ENCODE measurements around the gene IFNGR2. TPM values are rescaled to one million over a fixed set of nuclear protein-coding genes. Genes with fewer than 3 reads are reported as not detected.

The IFNGR2 gene
- total and polyA plus RNA-seq, 2 of the 8 experiments (the other 6 are each of a cell fraction or from before 2014, with no cell fraction given) = 36.0 to 46.4 TPM

- no peak for FAIRE-seq
- no peak overlapping the region for H3K4me2 ChIP-seq (ENCODE audit: insufficient read depth in 1 of 2, low read depth in 2 of 2, low read length in 2 of 2)
These were observed 19.9 kb upstream of the IFNGR2 start for GRCh38 chr21:33383056-33383888.

More at GRCh38 chr21:33383056-33383888, 19.9 kb upstream of the IFNGR2 start:
- H3K4me3 ChIP-seq (ENCODE audit: extremely low read depth in 1 of 4, insufficient read depth in 2 of 4, low read depth in 3 of 4, low read length in 4 of 4) = no peak overlapping the region
- peak overlapping the region; percentile 73; the same call in 1 of the 2 replicates for H2BK20ac ChIP-seq (ENCODE audit: low read length)
- peak overlapping the region; percentile 91; the same call in 1 of the 2 replicates for H2BK12ac ChIP-seq (ENCODE audit: low read depth, low read length)
- no peak overlapping the region for H4K5ac ChIP-seq (ENCODE audit: insufficient read length, low read depth, low read length)
- no peak overlapping the region for H3K4ac ChIP-seq (replicated peaks; ENCODE audit: insufficient read length, low read depth, low read length)
- H3K79me2 ChIP-seq (ENCODE audit: control insufficient read depth in 1 of 2, insufficient read depth in 2 of 2, low read length in 2 of 2) = no peaks in the 10 kb centered on the region
- H2BK120ac ChIP-seq (replicated peaks; ENCODE audit: low read depth, low read length) = no peak overlapping the region
- H4K91ac ChIP-seq (replicated peaks; ENCODE audit: insufficient read length, low read length) = peak overlapping the region; percentile 57
- no peaks in the 10 kb centered on the region for H3K23me2 ChIP-seq (ENCODE audit: low read depth, low read length)
- no peaks in the 10 kb centered on the region for H3K9me3 ChIP-seq (ENCODE audit: insufficient read depth in 2 of 2, low read depth in 1 of 2, low read length in 1 of 2)
- H3K9ac ChIP-seq (replicated peaks in 1 of 4; ENCODE audit: extremely low read depth in 1 of 4, low read depth in 3 of 4, low read length in 3 of 4) = no peak overlapping the region
- H3K4me1 ChIP-seq (replicated peaks in 1 of 4; ENCODE audit: control insufficient read depth in 3 of 4, insufficient read depth in 4 of 4, low read length in 3 of 4) = peaks cover 0 to 5% (median 3%) of the 10 kb centered on the region in 4 experiments; a peak in 2 of 7 replicates
- H3K23ac ChIP-seq (ENCODE audit: insufficient read length) = no peak overlapping the region
- no peak for TF ChIP-seq HDAC2 (IDR thresholded peaks at IDR 0.05; ENCODE audit: borderline replicate concordance in 1 of 2, low read depth in 2 of 2, low read length in 2 of 2)
- 0 out of 2 replicates have a peak, but pooled peaks have one; percentile 31 for TF ChIP-seq E2F6 (IDR thresholded peaks at IDR 0.05)
- DNase-seq (ENCODE audit: low read depth in 1 of 2, low spot score in 2 of 2) = no peak
- CTCF ChIA-PET (ENCODE audit: partially characterized antibody) = interaction anchor here (1.2 to 5.2 kb wide), 3 partner anchors 15 to 22 kb away, joined by 3 to 35 read pairs (median 5); no protein-coding TSS in a partner anchor
- no peak overlapping the region for H3K18ac ChIP-seq (ENCODE audit: extremely low read depth, low read length)
- H3K56ac ChIP-seq (replicated peaks; ENCODE audit: insufficient read length, low read depth, low read length) = no peak overlapping the region
- WGBS, 2 experiments (ENCODE audit: extremely low coverage in 1 of 2, insufficient coverage in 1 of 2, insufficient read length in 1 of 2, insufficient replicate concordance in 2 of 2, low coverage in 1 of 2, low lambda C conversion rate in 2 of 2, missing lambda C conversion rate in 1 of 2) = 88% methylated on average over 19 of the region's 20 CpGs; no CpG with 5 or more reads in 1 of the 2 experiments
- no peaks in the 10 kb centered on the region for H4K20me1 ChIP-seq (replicated peaks in 1 of 2; ENCODE audit: control insufficient read depth in 1 of 2, insufficient read depth in 2 of 2, low read length in 2 of 2)
- H2AFZ ChIP-seq (ENCODE audit: low read length) = peak overlapping the region; percentile 99
- H3K27me3 ChIP-seq (replicated peaks in 1 of 4; ENCODE audit: control insufficient read depth in 3 of 4, extremely low read depth in 1 of 4, insufficient read depth in 3 of 4, low read length in 3 of 4) = no peaks in the 10 kb centered on the region
- peak overlapping the region; percentile 69; the same call in 1 of the 2 replicates for H4K8ac ChIP-seq (ENCODE audit: extremely low read depth, insufficient read depth, low read length)
- peak overlapping the region; percentile 53; the same call in 1 of the 2 replicates for H2BK15ac ChIP-seq (ENCODE audit: low read length)
- POLR2A ChIA-PET (ENCODE audit: partially characterized antibody) = no interaction called here
- 0 out of 2 replicates have a peak overlapping the region, but pooled peaks have one; percentile 35 for H2BK5ac ChIP-seq (ENCODE audit: low read depth, low read length)
- no peak overlapping the region for H2AK5ac ChIP-seq (ENCODE audit: low read depth, low read length)
- no peaks in the 10 kb centered on the region for H3K79me1 ChIP-seq (ENCODE audit: low read depth, low read length)
- H3K14ac ChIP-seq (ENCODE audit: insufficient read length) = no peak overlapping the region
- H3K36me3 ChIP-seq (ENCODE audit: control insufficient read depth in 2 of 4, insufficient read depth in 4 of 4, low read length in 3 of 4) = no peaks in the 10 kb centered on the region
- H3K27ac ChIP-seq (ENCODE audit: low read depth, low read length) = no peak overlapping the region
